Gastrocnemius medialis (tissue), 4 donors: ENCODE data around the gene MECP2.

ENCODE experiments used
- POLR2A ChIP-seq, 2 donors: fragments of 450-650 bp; IDR thresholded peaks; one replicate each; pipeline ENCODE4 v1.6.1; 2017; ENCODE audit warnings: antibody characterized with exemption in 2 of 2, mild to moderate bottlenecking in 2 of 2, moderate library complexity in 2 of 2
- TF ChIP-seq, protein P1 (sequence below), 5 experiments: fragments of 450-650 bp in 3 of 5; fragments of 200-600 bp in 2 of 5; sonication (generic) in 2 of 5; IDR thresholded peaks in 4 of 5; conservative IDR thresholded peaks in 1 of 5; 1 replicate in 4 of 5; 2 replicates in 1 of 5; pipeline ENCODE4 v1.5.1; 2016 to 2019; ENCODE audit warnings: antibody characterized with exemption in 5 of 5, mild to moderate bottlenecking in 3 of 5, moderate library complexity in 3 of 5

DNA sequence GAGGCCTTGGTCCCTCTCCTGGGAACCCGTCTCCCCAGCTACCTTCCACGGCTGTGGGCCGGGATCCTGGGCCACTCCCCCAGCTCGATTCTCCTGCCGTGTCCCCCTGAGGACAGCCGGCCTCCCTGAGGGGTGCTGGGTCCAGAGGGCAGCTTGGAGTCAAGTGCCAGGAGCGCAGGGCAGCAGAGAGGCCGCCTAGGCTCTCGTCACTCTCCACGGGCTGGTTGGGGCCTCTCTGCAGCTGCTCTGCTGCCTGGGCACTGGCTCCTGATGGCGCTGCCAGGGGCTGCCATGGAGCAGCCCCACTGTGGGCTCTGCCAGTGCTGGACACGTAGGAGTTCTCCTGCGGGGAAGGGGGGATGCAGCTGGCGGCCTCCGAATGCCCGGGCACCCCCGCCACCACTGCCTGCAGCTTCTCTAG, 84.5 kb downstream of the MECP2 start:
- TF ChIP-seq, protein P1, sequence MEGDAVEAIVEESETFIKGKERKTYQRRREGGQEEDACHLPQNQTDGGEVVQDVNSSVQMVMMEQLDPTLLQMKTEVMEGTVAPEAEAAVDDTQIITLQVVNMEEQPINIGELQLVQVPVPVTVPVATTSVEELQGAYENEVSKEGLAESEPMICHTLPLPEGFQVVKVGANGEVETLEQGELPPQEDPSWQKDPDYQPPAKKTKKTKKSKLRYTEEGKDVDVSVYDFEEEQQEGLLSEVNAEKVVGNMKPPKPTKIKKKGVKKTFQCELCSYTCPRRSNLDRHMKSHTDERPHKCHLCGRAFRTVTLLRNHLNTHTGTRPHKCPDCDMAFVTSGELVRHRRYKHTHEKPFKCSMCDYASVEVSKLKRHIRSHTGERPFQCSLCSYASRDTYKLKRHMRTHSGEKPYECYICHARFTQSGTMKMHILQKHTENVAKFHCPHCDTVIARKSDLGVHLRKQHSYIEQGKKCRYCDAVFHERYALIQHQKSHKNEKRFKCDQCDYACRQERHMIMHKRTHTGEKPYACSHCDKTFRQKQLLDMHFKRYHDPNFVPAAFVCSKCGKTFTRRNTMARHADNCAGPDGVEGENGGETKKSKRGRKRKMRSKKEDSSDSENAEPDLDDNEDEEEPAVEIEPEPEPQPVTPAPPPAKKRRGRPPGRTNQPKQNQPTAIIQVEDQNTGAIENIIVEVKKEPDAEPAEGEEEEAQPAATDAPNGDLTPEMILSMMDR (IDR thresholded peaks at IDR 0.05 in 4 of 5, conservative IDR thresholded peaks at IDR 0.05 in 1 of 5), result no peak
- TF ChIP-seq POLR2A (IDR thresholded peaks at IDR 0.05), result no peak
